Stimulated activated CD8-positive, alpha-beta memory T cell treated with anti-CD3 and anti-CD28 coated beads, Interleukin-12 subunit alpha, Interleukin-12 subunit beta, amount 100 ng/mL, for 24 hours (primary cell): ENCODE data around the gene CARD11.
"Not testable (repeated sequence)": the region's sequence is repeated elsewhere in the genome, so short reads cannot be mapped to it uniquely, and the experiment has no call there.

ENCODE experiments used
- DNase-seq: peaks from one replicate; pipeline ENCODE4 v3.0.0-alpha.2; 2020; ENCODE audit errors: extremely low read depth

Gene CARD11

GRCh38 chr7:2964208-2964607 lies 79.5 kb downstream of the CARD11 start:
- DNase-seq: no peak

- DNase-seq: no peak
These were observed 80.8 kb downstream of the CARD11 start for GRCh38 chr7:2962865-2963264.

GRCh38 chr7:2959828-2960599 lies 83.7 kb downstream of the CARD11 start:
- DNase-seq: no peak

- DNase-seq: no peak
These were observed 84.5 kb downstream of the CARD11 start for GRCh38 chr7:2959103-2959680.

GRCh38 chr7:2958416-2959102 lies 85.1 kb downstream of the CARD11 start:
- DNase-seq: no peak

- DNase-seq: not testable (repeated sequence)
These were observed 86.3 kb downstream of the CARD11 start for GRCh38 chr7:2957369-2957727.

GRCh38 chr7:2956526-2957368 lies 86.9 kb downstream of the CARD11 start:
- DNase-seq: no peak

GRCh38 chr7:2956076-2956475 lies 87.6 kb downstream of the CARD11 start:
- no peak for DNase-seq

GRCh38 chr7:2955269-2955668 lies 88.4 kb downstream of the CARD11 start:
- DNase-seq: no peak

GRCh38 chr7:2954433-2954853 lies 89.2 kb downstream of the CARD11 start:
- no peak for DNase-seq

- no peak for DNase-seq
These were observed 89.9 kb downstream of the CARD11 start for GRCh38 chr7:2953588-2954407.

GRCh38 chr7:2953099-2953498 lies 90.6 kb downstream of the CARD11 start:
- no peak for DNase-seq

GRCh38 chr7:2952316-2952715 lies 91.4 kb downstream of the CARD11 start:
- no peak for DNase-seq

- DNase-seq: no peak
These were observed 93.1 kb downstream of the CARD11 start for GRCh38 chr7:2950578-2950977.

GRCh38 chr7:2948749-2949148 lies 94.9 kb downstream of the CARD11 start:
- no peak for DNase-seq

GRCh38 chr7:2947058-2947780 lies 96.4 kb downstream of the CARD11 start:
- no peak for DNase-seq

- no peak for DNase-seq
These were observed 98.5 kb downstream of the CARD11 start for GRCh38 chr7:2945171-2945570.

- no peak for DNase-seq
These were observed 98.9 kb downstream of the CARD11 start for GRCh38 chr7:2944739-2945138.

- no peak for DNase-seq
These were observed 99.6 kb downstream of the CARD11 start for GRCh38 chr7:2943851-2944601.
